Prostate gland (tissue), 2 donors: ENCODE results near the gene YBX3. TPM values are rescaled to one million over a fixed set of nuclear protein-coding genes. Genes with fewer than 3 reads are reported as not detected.

Experiments used
- DNase-seq: peaks from one replicate; pipeline ENCODE4 v3.0.0-alpha.2; 2019; ENCODE audit warnings: low spot score
- H3K27ac ChIP-seq, 2 donors: fragments of 200-600 bp; sonication (generic); 2 replicates each; pipeline ENCODE4 v1.5.1; 2017 to 2019
- H3K27me3 ChIP-seq: fragments of 200-600 bp; sonication (generic); replicated peaks from 2 replicates; pipeline ENCODE4 v1.5.1; 2019; ENCODE audit not compliant: insufficient read depth
- H3K36me3 ChIP-seq, 2 donors: fragments of 200-600 bp; sonication (generic); 1 replicate in 1 of 2; 2 replicates in 1 of 2; pipeline versions ENCODE4 v1.5.1 to v1.8.1; 2017 to 2019
- H3K4me1 ChIP-seq: fragments of 200-600 bp; sonication (generic); replicated peaks from 2 replicates; pipeline ENCODE4 v1.5.1; 2019
- H3K4me3 ChIP-seq, 2 donors: fragments of 200-600 bp; sonication (generic); 2 replicates each; pipeline ENCODE4 v1.5.1; 2017 to 2019
- H3K9me3 ChIP-seq: fragments of 200-600 bp; sonication (generic); 2 replicates; pipeline ENCODE4 v1.5.1; 2017
- CTCF ChIP-seq, 4 experiments: fragments of 200-600 bp in 2 of 4; fragments of 450-650 bp in 2 of 4; sonication (generic) in 2 of 4; IDR thresholded peaks; 1 replicate in 3 of 4; 2 replicates in 1 of 4; pipeline ENCODE4 v1.5.1; 2016 to 2019; ENCODE audit warnings: antibody characterized with exemption in 4 of 4, mild to moderate bottlenecking in 2 of 4, moderate library complexity in 2 of 4
- POLR2A ChIP-seq: fragments of 450-650 bp; IDR thresholded peaks from one replicate; pipeline ENCODE4 v1.6.1; 2016; ENCODE audit warnings: antibody characterized with exemption, mild to moderate bottlenecking
- POLR2AphosphoS5 ChIP-seq: sonication (generic); formaldehyde crosslinking; IDR thresholded peaks from one replicate; pipeline ENCODE4 v1.6.1; 2017; ENCODE audit warnings: antibody characterized with exemption
- WGBS: methylation state at CpG from one replicate; pipeline ENCODE4 v1.1.5; 2018; 5-methylcytosine and 5-hydroxymethylcytosine counted together
- intact Hi-C: fragments of 100-400 bp; cut with DNase I; formaldehyde crosslinking; loops from one replicate; pipeline ENCODE4 v1.14.2; 2022
- total RNA-seq, 2 donors: library from RNA; depleted of rRNA; stranded (reverse); fragments of >200 nt; gene quantifications; one replicate each; pipeline ENCODE4 v1.1.0, GENCODE V29; 2016

The YBX3 gene
- total RNA-seq, 2 donors from 2014 or later = 197 to 358 TPM

GRCh38 chr12:10719482-10719881 lies 3.6 kb downstream of the YBX3 start:
- no peaks in the 10 kb centered on the region for H3K27me3 ChIP-seq
- TF ChIP-seq POLR2AphosphoS5 (peak; percentile 37), POLR2A (no peak), CTCF (IDR thresholded peaks at IDR 0.05) (no peak)
- DNase-seq = peak; percentile 16
- no peaks in the 10 kb centered on the region for H3K36me3 ChIP-seq
- WGBS = 23% methylated on average over 4 of the region's 4 CpGs
- peaks cover 23% of the 10 kb centered on the region for H3K4me1 ChIP-seq
- intact Hi-C loops = no loop called here
- H3K27ac ChIP-seq = peak overlapping the region; percentile 93 to 98
- no peaks in the 10 kb centered on the region for H3K9me3 ChIP-seq
- no peak overlapping the region for H3K4me3 ChIP-seq

- H3K4me3 ChIP-seq = peak overlapping the region in 1 of 2 donors; percentile 1
- WGBS = 21% methylated on average over 4 of the region's 4 CpGs
- intact Hi-C loops = no loop called here
- peak overlapping the region; percentile 69 to 98 for H3K27ac ChIP-seq
- no peaks in the 10 kb centered on the region for H3K27me3 ChIP-seq
- no peaks in the 10 kb centered on the region for H3K9me3 ChIP-seq
- no peaks in the 10 kb centered on the region for H3K36me3 ChIP-seq
- peak; percentile 43 for DNase-seq
- TF ChIP-seq POLR2AphosphoS5 = peak; percentile 79
- peak; percentile 22 for TF ChIP-seq POLR2A
- no peak for TF ChIP-seq CTCF (IDR thresholded peaks at IDR 0.05)
- peaks cover 16% of the 10 kb centered on the region for H3K4me1 ChIP-seq
Measured at GRCh38 chr12:10718279-10718821, 4.8 kb downstream of the YBX3 start.

GRCh38 chr12:10717410-10717809 lies 5.7 kb downstream of the YBX3 start:
- Histone ChIP-seq H3K27me3 (no peaks in the 10 kb centered on the region), H3K27ac (peak overlapping the region; percentile 69 to 98), H3K36me3 (no peaks in the 10 kb centered on the region), H3K4me3 (no peak overlapping the region), H3K9me3 (no peaks in the 10 kb centered on the region), H3K4me1 (peaks cover 16% of the 10 kb centered on the region)
- intact Hi-C loops = no loop called here
- peak; percentile 19 for DNase-seq
- TF ChIP-seq CTCF (IDR thresholded peaks at IDR 0.05) (no peak), POLR2A (peak; percentile 32), POLR2AphosphoS5 (peak; percentile 5)
- WGBS = 12% methylated on average over 2 of the region's 2 CpGs

GRCh38 chr12:10716704-10717315 lies 6.3 kb downstream of the YBX3 start:
- TF ChIP-seq CTCF (IDR thresholded peaks at IDR 0.05) = peak in 2 of 4 experiments; percentile 4 to 9
- TF ChIP-seq POLR2A = peak; percentile 61
- TF ChIP-seq POLR2AphosphoS5 = peak; percentile 95
- H3K27ac ChIP-seq = peak overlapping the region; percentile 69 to 98
- H3K4me1 ChIP-seq = peaks cover 16% of the 10 kb centered on the region
- peaks cover 0 to 3% of the 10 kb centered on the region in 2 donors for H3K36me3 ChIP-seq
- H3K9me3 ChIP-seq = no peaks in the 10 kb centered on the region
- intact Hi-C loops = no loop called here
- WGBS = 7% methylated on average over 6 of the region's 6 CpGs
- no peaks in the 10 kb centered on the region for H3K27me3 ChIP-seq
- DNase-seq = peak; percentile 92
- no peak overlapping the region for H3K4me3 ChIP-seq

- no peak for TF ChIP-seq CTCF (IDR thresholded peaks at IDR 0.05)
- no peak for TF ChIP-seq POLR2AphosphoS5
- no peak for TF ChIP-seq POLR2A
- peak overlapping the region; percentile 69 to 98 for H3K27ac ChIP-seq
- H3K9me3 ChIP-seq = no peaks in the 10 kb centered on the region
- WGBS = 18% methylated on average over 4 of the region's 4 CpGs
- DNase-seq = no peak
- peaks cover 0 to 4% of the 10 kb centered on the region in 2 donors for H3K36me3 ChIP-seq
- H3K4me1 ChIP-seq = peaks cover 16% of the 10 kb centered on the region
- intact Hi-C loops = no loop called here
- no peaks in the 10 kb centered on the region for H3K27me3 ChIP-seq
- H3K4me3 ChIP-seq = no peak overlapping the region
Measured at GRCh38 chr12:10716277-10716676, 6.8 kb downstream of the YBX3 start.
